ENCODE measurements around the gene SYT17. TPM values are rescaled to one million over a fixed set of nuclear protein-coding genes. Genes with fewer than 3 reads are reported as not detected.

SYT17 gene
- total and polyA plus RNA-seq, 2 experiments from 2014 or later = not detected

DNA sequence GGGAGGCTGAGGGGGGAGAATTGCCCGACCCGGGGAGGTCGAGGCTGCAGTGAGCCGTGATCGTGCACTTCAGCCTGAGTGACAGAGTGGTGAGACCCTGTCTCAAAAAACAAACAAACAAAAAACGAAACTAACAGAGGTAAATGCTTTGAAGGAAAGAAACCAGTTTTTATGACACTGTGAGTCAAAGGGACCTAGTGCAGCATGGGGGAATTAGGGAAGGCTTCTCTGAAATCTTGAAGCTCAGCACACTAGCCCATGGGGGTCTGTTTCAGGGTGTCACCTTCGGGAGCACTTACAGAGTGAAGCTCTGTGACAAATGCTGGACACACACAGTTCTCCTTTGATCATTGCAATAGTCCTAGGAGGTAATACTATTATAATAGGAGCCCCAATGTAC lies 37.7 kb upstream of the SYT17 start:
- H3K4me3 ChIP-seq = peak overlapping the region; percentile 63; the same call in 1 of the 2 replicates
- H2AFZ ChIP-seq = peak overlapping the region; percentile 86
- in situ Hi-C loops (cut with MboI) = no loop called here
- TF ChIP-seq EZH2 (IDR thresholded peaks at IDR 0.05; ENCODE audit: insufficient read depth, poor library complexity, severe bottlenecking) (no peak), EZH2phosphoT487 (IDR thresholded peaks at IDR 0.05; ENCODE audit: insufficient read depth, low read depth) (no peak)
- no peaks in the 10 kb centered on the region for H3K36me3 ChIP-seq (ENCODE audit: low read depth)
- H3F3A ChIP-seq (ENCODE audit: insufficient read depth) = peaks cover 41% of the 10 kb centered on the region
- DNase-seq = no peak
- no peaks in the 10 kb centered on the region for H3K9me3 ChIP-seq (ENCODE audit: low read depth)
- no peaks in the 10 kb centered on the region for H4K20me1 ChIP-seq (ENCODE audit: insufficient read depth)
- no peaks in the 10 kb centered on the region for H3K9me2 ChIP-seq (ENCODE audit: insufficient read depth)
- H3K27ac ChIP-seq = peak overlapping the region; percentile 81
- H3K27me3 ChIP-seq (replicated peaks; ENCODE audit: insufficient read depth) = no peaks in the 10 kb centered on the region
- peak overlapping the region; percentile 63 for H3K9ac ChIP-seq
- peak overlapping the region; percentile 67 for H3K4me2 ChIP-seq (ENCODE audit: unreplicated experiment)
- H3K79me2 ChIP-seq (ENCODE audit: insufficient read depth) = no peaks in the 10 kb centered on the region
- H3K4me1 ChIP-seq (ENCODE audit: insufficient read depth) = peaks cover 22% of the 10 kb centered on the region
- WGBS, 2 experiments (ENCODE audit: low coverage in 1 of 2, low lambda C conversion rate in 2 of 2, missing lambda C conversion rate in 2 of 2) = 83 to 90% methylated on average over 7 of the region's 7 CpGs

DNA sequence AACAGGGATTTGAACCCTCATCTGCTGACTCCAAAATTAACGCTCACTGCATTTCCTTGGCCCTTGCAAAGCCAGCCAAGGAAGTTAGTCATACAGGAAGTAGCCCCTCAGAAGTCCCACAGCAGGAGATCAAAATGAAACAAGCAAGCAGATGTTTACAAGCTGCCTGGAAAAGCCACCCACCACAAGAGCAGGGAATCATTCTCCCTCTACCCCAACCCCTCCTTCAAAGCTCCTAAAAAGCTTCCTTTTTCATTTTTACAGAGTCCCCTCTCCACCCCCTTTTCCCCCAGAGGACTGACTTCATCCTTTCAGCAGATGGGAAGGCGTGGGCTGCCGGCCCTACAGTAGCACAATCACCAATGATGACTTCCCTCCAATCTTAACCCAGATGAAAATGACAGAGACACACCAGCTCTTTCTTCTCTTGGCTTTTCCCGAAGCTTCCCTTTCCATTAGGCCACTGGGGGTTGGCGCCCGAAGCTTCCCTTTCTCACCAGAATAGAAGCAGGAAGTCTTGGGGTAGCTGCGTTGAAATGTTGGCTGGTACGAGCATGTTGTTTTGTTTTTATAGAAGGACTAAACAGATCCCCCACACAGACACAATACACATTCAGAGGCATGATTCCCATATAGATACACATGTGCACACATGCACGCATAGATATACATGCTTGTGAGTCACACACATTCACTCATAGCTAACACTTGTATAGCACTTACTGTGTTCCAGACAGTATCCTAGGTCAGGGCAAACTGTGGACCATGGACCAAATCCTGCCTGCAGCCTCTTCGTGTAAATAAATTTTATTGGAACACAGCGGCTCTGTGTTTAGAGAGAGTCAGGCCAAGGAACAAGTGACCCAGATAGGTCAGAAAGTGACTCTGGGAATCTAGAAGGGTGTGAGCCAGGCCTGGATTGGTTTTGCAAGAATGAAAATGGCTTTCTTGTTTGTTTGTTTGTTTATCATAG lies 36.9 kb upstream of the SYT17 start:
- Histone ChIP-seq H3K79me2 (ENCODE audit: insufficient read depth) (no peaks in the 10 kb centered on the region), H3F3A (ENCODE audit: insufficient read depth) (peaks cover 41% of the 10 kb centered on the region), H3K4me2 (ENCODE audit: unreplicated experiment) (peak overlapping the region; percentile 67), H3K27ac (peak overlapping the region; percentile 81), H3K27me3 (replicated peaks; ENCODE audit: insufficient read depth) (no peaks in the 10 kb centered on the region), H4K20me1 (ENCODE audit: insufficient read depth) (no peaks in the 10 kb centered on the region), H3K36me3 (ENCODE audit: low read depth) (no peaks in the 10 kb centered on the region), H2AFZ (peak overlapping the region; percentile 86), H3K9me3 (ENCODE audit: low read depth) (no peaks in the 10 kb centered on the region), H3K9me2 (ENCODE audit: insufficient read depth) (no peaks in the 10 kb centered on the region), H3K4me3 (peak overlapping the region; percentile 63), H3K9ac (peak overlapping the region; percentile 63), H3K4me1 (ENCODE audit: insufficient read depth) (peaks cover 28% of the 10 kb centered on the region)
- TF ChIP-seq EZH2 (IDR thresholded peaks at IDR 0.05; ENCODE audit: insufficient read depth, poor library complexity, severe bottlenecking) (no peak), EZH2phosphoT487 (IDR thresholded peaks at IDR 0.05; ENCODE audit: insufficient read depth, low read depth) (no peak)
- 2 to 3% methylated on average over 11 of the region's 11 CpGs for WGBS, 2 experiments (ENCODE audit: low coverage in 1 of 2, low lambda C conversion rate in 2 of 2, missing lambda C conversion rate in 2 of 2)
- DNase-seq = peak; percentile 75
- in situ Hi-C loops (cut with MboI) = no loop called here

DNA sequence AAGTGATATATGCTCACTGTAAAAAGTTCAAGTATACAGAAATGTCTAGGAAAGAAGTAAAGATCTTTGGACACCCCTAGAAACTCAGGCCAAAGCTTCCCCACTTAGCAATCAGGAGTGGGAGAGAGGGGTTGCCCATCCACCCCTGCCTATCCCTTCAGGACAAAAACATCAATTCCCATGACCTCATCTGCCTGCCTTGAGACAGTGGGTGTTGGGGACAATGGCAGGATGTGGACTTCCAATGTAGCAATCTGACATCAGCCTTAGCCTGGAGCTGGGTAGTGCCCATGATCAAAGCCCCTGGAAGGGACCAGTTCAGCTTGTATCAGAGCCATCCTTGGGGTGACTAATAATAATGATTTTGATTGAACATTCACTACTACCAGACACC lies 36.2 kb upstream of the SYT17 start:
- H4K20me1 ChIP-seq (ENCODE audit: insufficient read depth) = no peaks in the 10 kb centered on the region
- H3K4me3 ChIP-seq = no peak overlapping the region
- H3K9me2 ChIP-seq (ENCODE audit: insufficient read depth) = no peaks in the 10 kb centered on the region
- TF ChIP-seq EZH2 (IDR thresholded peaks at IDR 0.05; ENCODE audit: insufficient read depth, poor library complexity, severe bottlenecking) = no peak
- TF ChIP-seq EZH2phosphoT487 (IDR thresholded peaks at IDR 0.05; ENCODE audit: insufficient read depth, low read depth) = no peak
- no peaks in the 10 kb centered on the region for H3K36me3 ChIP-seq (ENCODE audit: low read depth)
- H2AFZ ChIP-seq = peak overlapping the region; percentile 86
- no peaks in the 10 kb centered on the region for H3K27me3 ChIP-seq (replicated peaks; ENCODE audit: insufficient read depth)
- no peaks in the 10 kb centered on the region for H3K79me2 ChIP-seq (ENCODE audit: insufficient read depth)
- H3K9ac ChIP-seq = no peak overlapping the region
- H3K4me1 ChIP-seq (ENCODE audit: insufficient read depth) = peaks cover 35% of the 10 kb centered on the region
- H3K27ac ChIP-seq = peak overlapping the region; percentile 81; the same call in 1 of the 2 replicates
- peaks cover 38% of the 10 kb centered on the region for H3F3A ChIP-seq (ENCODE audit: insufficient read depth)
- H3K4me2 ChIP-seq (ENCODE audit: unreplicated experiment) = peak overlapping the region; percentile 67
- no peaks in the 10 kb centered on the region for H3K9me3 ChIP-seq (ENCODE audit: low read depth)
- DNase-seq = peak; percentile 19
- in situ Hi-C loops (cut with MboI) = no loop called here

DNA sequence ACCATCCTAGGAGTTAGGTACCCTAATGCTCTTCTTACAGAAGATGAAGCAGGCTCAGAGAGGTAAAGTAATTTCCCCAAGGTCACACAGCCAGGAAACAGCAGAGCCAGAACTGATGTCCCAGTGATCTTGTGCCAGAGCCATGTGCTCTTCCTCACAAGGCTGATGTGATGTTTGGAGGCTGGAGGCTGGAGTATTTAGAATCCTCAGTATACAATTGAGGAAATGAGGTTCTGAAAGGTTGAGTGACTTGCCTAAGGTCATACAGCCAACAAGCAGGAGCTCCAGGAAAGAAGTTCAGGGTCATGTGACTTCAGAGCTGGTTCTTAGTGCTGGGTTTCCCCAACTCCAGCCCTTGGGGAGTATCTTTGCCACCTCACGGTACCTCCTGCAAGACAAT lies 35.8 kb upstream of the SYT17 start:
- no peaks in the 10 kb centered on the region for H4K20me1 ChIP-seq (ENCODE audit: insufficient read depth)
- no peaks in the 10 kb centered on the region for H3K9me2 ChIP-seq (ENCODE audit: insufficient read depth)
- no peak for DNase-seq
- H3K9me3 ChIP-seq (ENCODE audit: low read depth) = no peaks in the 10 kb centered on the region
- 90 to 100% methylated on average over 1 of the region's 1 CpG for WGBS, 2 experiments (ENCODE audit: low coverage in 1 of 2, low lambda C conversion rate in 2 of 2, missing lambda C conversion rate in 2 of 2)
- TF ChIP-seq EZH2phosphoT487 (IDR thresholded peaks at IDR 0.05; ENCODE audit: insufficient read depth, low read depth) = no peak
- TF ChIP-seq EZH2 (IDR thresholded peaks at IDR 0.05; ENCODE audit: insufficient read depth, poor library complexity, severe bottlenecking) = no peak
- H3K27me3 ChIP-seq (replicated peaks; ENCODE audit: insufficient read depth) = no peaks in the 10 kb centered on the region
- no peak overlapping the region for H2AFZ ChIP-seq
- peaks cover 39% of the 10 kb centered on the region for H3K4me1 ChIP-seq (ENCODE audit: insufficient read depth)
- no peak overlapping the region for H3K9ac ChIP-seq
- H3K36me3 ChIP-seq (ENCODE audit: low read depth) = no peaks in the 10 kb centered on the region
- in situ Hi-C loops (cut with MboI) = no loop called here
- no peak overlapping the region for H3K4me2 ChIP-seq (ENCODE audit: unreplicated experiment)
- peaks cover 34% of the 10 kb centered on the region for H3F3A ChIP-seq (ENCODE audit: insufficient read depth)
- H3K27ac ChIP-seq = no peak overlapping the region
- H3K4me3 ChIP-seq = no peak overlapping the region
- H3K79me2 ChIP-seq (ENCODE audit: insufficient read depth) = no peaks in the 10 kb centered on the region
